M059J (cell line): ENCODE measurements around the gene SIX3. TPM values are rescaled to one million over a fixed set of nuclear protein-coding genes. Genes with fewer than 3 reads are reported as not detected.

ENCODE experiments used
- total RNA-seq: library from RNA; depleted of rRNA; stranded (reverse); fragments of >200 nt; shearing (Covaris generic); gene quantifications from 2 replicates; pipeline ENCODE4 v1.2.3, GENCODE V29; 2014; rRNA removed

SIX3 gene
- total RNA-seq, 1 experiment from 2014 or later = not detected

Other genes starting within 250 kb of the SIX3 start
- gene SIX2, start 67.8 kb downstream of the SIX3 start, total RNA-seq = 0.37 TPM in 1 of 2 replicates, not detected in the other